ENCODE measurements around the gene CLIC4. TPM values are rescaled to one million over a fixed set of nuclear protein-coding genes. Genes with fewer than 3 reads are reported as not detected.
A peak's percentile ranks its signal among the peaks of the same experiment; 100 is the strongest.

Gene CLIC4
- total and polyA plus RNA-seq, 9 of the 15 experiments (the other 6 are each of a cell fraction or from before 2014, with no cell fraction given) = 16.0 to 67.5 (median 38.4) TPM

DNA sequence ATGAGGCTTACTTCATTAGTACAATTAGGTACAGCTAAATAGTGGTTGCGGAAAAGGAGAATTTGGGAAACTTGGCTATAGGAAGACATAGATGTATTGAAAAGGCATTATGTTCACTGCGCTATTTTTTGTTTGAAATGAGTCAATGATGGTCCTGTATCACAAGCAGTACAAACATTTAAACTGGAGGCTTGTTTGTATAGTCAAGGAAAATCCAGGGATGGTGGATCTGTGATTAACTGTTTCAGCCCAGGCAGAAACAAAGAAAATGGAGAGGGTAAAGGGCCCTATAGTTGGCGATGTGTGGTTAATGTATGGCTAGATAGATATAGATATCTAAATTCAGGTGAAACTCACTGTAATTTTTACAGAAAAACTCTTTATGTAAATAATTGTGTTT is 79.9 kb downstream of the CLIC4 start:
- ATAC-seq (no peak), FAIRE-seq (peak; percentile 35), DNase-seq (ENCODE audit: extremely low read depth in 1 of 4, low spot score in 3 of 4) (no peak)
- in situ Hi-C loops (cut with MboI) = no loop called here
- Histone ChIP-seq H3K9me1 (ENCODE audit: control insufficient read depth, insufficient read depth, low read length) (no peaks in the 10 kb centered on the region), H3K4me2 (ENCODE audit: insufficient read depth, low read length) (no peak overlapping the region), H3K9ac (ENCODE audit: insufficient read depth in 1 of 2, low read depth in 2 of 2, low read length in 2 of 2) (no peak overlapping the region), H2AFZ (ENCODE audit: low read depth, low read length) (no peak overlapping the region), H3K27me3 (ENCODE audit: control insufficient read depth in 2 of 2, insufficient read depth in 2 of 2, low read length in 2 of 2) (no peaks in the 10 kb centered on the region), H3K79me2 (ENCODE audit: control insufficient read depth, insufficient read depth, low read length) (no peaks in the 10 kb centered on the region; the same call in 2 of the 3 replicates), H3K36me3 (ENCODE audit: control insufficient read depth, insufficient read depth, low read length) (peaks cover 5% of the 10 kb centered on the region; the same call in 2 of the 3 replicates), H3K27ac (ENCODE audit: extremely low read depth, low read depth, low read length) (no peak overlapping the region), H4K20me1 (replicated peaks; ENCODE audit: control insufficient read depth, insufficient read depth, low read length) (no peaks in the 10 kb centered on the region), H3K4me3 (no peak overlapping the region), H3K9me3 (replicated peaks; ENCODE audit: control insufficient read depth, insufficient read depth, low read depth, low read length) (no peaks in the 10 kb centered on the region), H3K4me1 (replicated peaks in 1 of 2; ENCODE audit: control insufficient read depth in 2 of 2, insufficient read depth in 2 of 2, low read length in 2 of 2) (no peaks in the 10 kb centered on the region)
- ChIA-PET POLR2A (interaction anchor here (0.6 to 2.3 kb wide), 5 partner anchors 12 to 277 kb away, joined by 3 to 9 read pairs (median 4); no protein-coding TSS in a partner anchor), CTCF (ENCODE audit: low intra/inter-chr PET ratio) (no interaction called here)
- no peak for TF ChIP-seq ZNF584 (CRISPR knock-in tag; IDR thresholded peaks at IDR 0.05; ENCODE audit: low read depth)
- TF ChIP-seq BRCA1 (IDR thresholded peaks at IDR 0.05) = no peak
- no peak for TF ChIP-seq BRCA1 (CRISPR knock-in tag; IDR thresholded peaks at IDR 0.05)
- TF ChIP-seq SMAD2 (IDR thresholded peaks at IDR 0.05; ENCODE audit: low read depth, low read length) = no peak
- BruUV-seq (replicated peaks) = no TSS peak
- WGBS (ENCODE audit: insufficient coverage, low coverage, missing lambda C conversion rate) = 91% methylated on average over 3 of the region's 3 CpGs
- intact Hi-C loops (cut with micrococcal nuclease) = loop anchor here (5.0 kb wide), 1 partner anchor 78 kb away; the partner anchor contains the start of gene CLIC4

DNA sequence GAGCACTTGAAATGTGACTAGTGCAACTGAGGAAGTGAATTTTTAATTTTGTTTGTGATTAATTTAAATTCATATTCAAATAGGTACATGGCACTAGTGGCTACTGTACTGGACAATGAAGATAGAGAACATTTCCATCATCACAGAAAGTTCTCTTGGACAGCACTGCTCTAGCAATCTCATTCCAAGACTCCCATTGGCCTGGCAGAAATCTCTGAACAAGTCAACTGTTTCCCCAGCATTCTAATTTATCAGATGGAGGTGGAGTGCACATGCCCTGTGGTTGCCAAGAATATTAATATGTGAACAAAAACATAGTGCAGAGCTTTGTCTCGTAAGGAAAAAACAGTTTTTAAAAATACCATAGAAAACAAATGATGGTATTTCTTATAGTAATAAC is 81.3 kb downstream of the CLIC4 start:
- Histone ChIP-seq H3K27ac (ENCODE audit: extremely low read depth, low read depth, low read length) (no peak overlapping the region), H3K79me2 (ENCODE audit: control insufficient read depth, insufficient read depth, low read length) (no peaks in the 10 kb centered on the region; the same call in 2 of the 3 replicates), H3K9me3 (replicated peaks; ENCODE audit: control insufficient read depth, insufficient read depth, low read depth, low read length) (no peaks in the 10 kb centered on the region), H3K4me1 (replicated peaks in 1 of 2; ENCODE audit: control insufficient read depth in 2 of 2, insufficient read depth in 2 of 2, low read length in 2 of 2) (no peaks in the 10 kb centered on the region), H3K36me3 (ENCODE audit: control insufficient read depth, insufficient read depth, low read length) (peaks cover 5% of the 10 kb centered on the region; the same call in 2 of the 3 replicates), H3K4me2 (ENCODE audit: insufficient read depth, low read length) (no peak overlapping the region), H3K9me1 (ENCODE audit: control insufficient read depth, insufficient read depth, low read length) (no peaks in the 10 kb centered on the region), H3K27me3 (ENCODE audit: control insufficient read depth in 2 of 2, insufficient read depth in 2 of 2, low read length in 2 of 2) (no peaks in the 10 kb centered on the region), H3K4me3 (no peak overlapping the region), H3K9ac (ENCODE audit: insufficient read depth in 1 of 2, low read depth in 2 of 2, low read length in 2 of 2) (no peak overlapping the region), H2AFZ (ENCODE audit: low read depth, low read length) (no peak overlapping the region), H4K20me1 (replicated peaks; ENCODE audit: control insufficient read depth, insufficient read depth, low read length) (no peaks in the 10 kb centered on the region; the same call in 1 of the 2 replicates)
- TF ChIP-seq RAD51 (IDR thresholded peaks at IDR 0.05; ENCODE audit: borderline replicate concordance, low read depth) = no peak
- TF ChIP-seq ZNF41 (CRISPR knock-in tag; conservative IDR thresholded peaks at IDR 0.05) = no peak
- TF ChIP-seq, protein P1, sequence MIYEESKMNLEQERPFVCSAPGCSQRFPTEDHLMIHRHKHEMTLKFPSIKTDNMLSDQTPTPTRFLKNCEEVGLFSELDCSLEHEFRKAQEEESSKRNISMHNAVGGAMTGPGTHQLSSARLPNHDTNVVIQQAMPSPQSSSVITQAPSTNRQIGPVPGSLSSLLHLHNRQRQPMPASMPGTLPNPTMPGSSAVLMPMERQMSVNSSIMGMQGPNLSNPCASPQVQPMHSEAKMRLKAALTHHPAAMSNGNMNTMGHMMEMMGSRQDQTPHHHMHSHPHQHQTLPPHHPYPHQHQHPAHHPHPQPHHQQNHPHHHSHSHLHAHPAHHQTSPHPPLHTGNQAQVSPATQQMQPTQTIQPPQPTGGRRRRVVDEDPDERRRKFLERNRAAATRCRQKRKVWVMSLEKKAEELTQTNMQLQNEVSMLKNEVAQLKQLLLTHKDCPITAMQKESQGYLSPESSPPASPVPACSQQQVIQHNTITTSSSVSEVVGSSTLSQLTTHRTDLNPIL (CRISPR knock-in tag; IDR thresholded peaks at IDR 0.05) = no peak
- no peak for TF ChIP-seq BDP1 (IDR thresholded peaks at IDR 0.05; ENCODE audit: insufficient read depth, insufficient read length)
- no peak for TF ChIP-seq IRF2 (CRISPR knock-in tag; IDR thresholded peaks at IDR 0.05)
- no peak for TF ChIP-seq SAFB2 (IDR thresholded peaks at IDR 0.05; ENCODE audit: borderline replicate concordance, low read depth, low read length, severe bottlenecking)
- no peak for TF ChIP-seq CXXC5 (CRISPR knock-in tag; IDR thresholded peaks at IDR 0.05)
- TF ChIP-seq NR3C1 (CRISPR knock-in tag; IDR thresholded peaks at IDR 0.05) = no peak
- no peak for TF ChIP-seq ADNP (tag; IDR thresholded peaks at IDR 0.05)
- intact Hi-C loops (cut with micrococcal nuclease) (loop anchor here (5.0 kb wide), 1 partner anchor 79 kb away; the partner anchor contains the start of gene CLIC4), in situ Hi-C loops (cut with MboI) (no loop called here)
- POLR2A ChIA-PET = interaction anchor here (1.9 to 2.3 kb wide), 2 partner anchors 13 to 138 kb away, joined by 4 to 9 read pairs; no protein-coding TSS in a partner anchor
- DNase-seq (ENCODE audit: extremely low read depth in 1 of 4, low spot score in 3 of 4) = no peak
- CTCF ChIA-PET (ENCODE audit: low intra/inter-chr PET ratio) = no interaction called here
- 83% methylated on average over 1 of the region's 1 CpG for WGBS (ENCODE audit: insufficient coverage, low coverage, missing lambda C conversion rate)
- BruUV-seq (replicated peaks) = no TSS peak
- FAIRE-seq = no peak
- no peak for ATAC-seq

Data from K562 (cell line).